Hepatic stellate cell (primary cell): ENCODE data around the gene ATP6V0A1.

Experiments used
- DNase-seq: peaks from one replicate; pipeline ENCODE4 v3.0.0; 2011; ENCODE audit warnings: low spot score

Gene ATP6V0A1

GRCh38 chr17:42562388-42563142 is 103.9 kb downstream of the ATP6V0A1 start:
- DNase-seq, result no peak

GRCh38 chr17:42563143-42563509 is 104.4 kb downstream of the ATP6V0A1 start:
- no peak for DNase-seq

GRCh38 chr17:42563543-42563942 is 104.9 kb downstream of the ATP6V0A1 start:
- DNase-seq, result no peak

GRCh38 chr17:42563950-42564349 is 105.3 kb downstream of the ATP6V0A1 start:
- DNase-seq, result no peak

DNA sequence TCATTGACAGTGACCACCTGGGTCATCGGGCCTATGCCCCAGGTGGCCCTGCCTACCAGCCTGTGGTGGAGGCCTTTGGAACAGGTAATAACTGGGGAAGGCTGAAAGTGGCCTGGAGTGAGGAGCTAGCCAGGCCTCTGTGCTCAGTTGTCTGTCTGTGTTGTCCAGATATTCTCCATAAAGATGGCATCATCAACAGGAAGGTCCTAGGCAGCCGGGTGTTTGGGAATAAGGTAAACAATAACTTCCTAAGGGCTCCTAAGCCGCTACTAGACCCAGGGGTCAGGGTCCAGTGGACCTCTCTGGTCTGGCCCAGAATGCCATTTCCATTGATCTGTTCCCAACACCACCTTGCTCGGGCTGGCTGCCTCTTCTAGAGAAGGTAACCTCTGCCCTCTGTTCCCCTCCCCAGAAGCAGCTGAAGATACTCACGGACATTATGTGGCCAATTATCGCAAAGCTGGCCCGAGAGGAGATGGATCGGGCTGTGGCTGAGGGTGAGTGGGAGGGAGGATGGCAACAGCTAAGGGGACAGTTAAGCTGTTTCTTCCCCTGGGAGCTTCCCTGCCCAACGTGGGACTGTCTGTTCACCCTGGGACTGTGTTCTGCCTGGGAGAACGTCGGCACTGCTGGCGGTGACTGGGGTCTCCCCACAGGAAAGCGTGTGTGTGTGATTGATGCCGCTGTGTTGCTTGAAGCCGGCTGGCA is 106.3 kb downstream of the ATP6V0A1 start:
- no peak for DNase-seq

- DNase-seq, result no peak
These were observed 107.0 kb downstream of the ATP6V0A1 start for GRCh38 chr17:42565523-42566214.

DNA sequence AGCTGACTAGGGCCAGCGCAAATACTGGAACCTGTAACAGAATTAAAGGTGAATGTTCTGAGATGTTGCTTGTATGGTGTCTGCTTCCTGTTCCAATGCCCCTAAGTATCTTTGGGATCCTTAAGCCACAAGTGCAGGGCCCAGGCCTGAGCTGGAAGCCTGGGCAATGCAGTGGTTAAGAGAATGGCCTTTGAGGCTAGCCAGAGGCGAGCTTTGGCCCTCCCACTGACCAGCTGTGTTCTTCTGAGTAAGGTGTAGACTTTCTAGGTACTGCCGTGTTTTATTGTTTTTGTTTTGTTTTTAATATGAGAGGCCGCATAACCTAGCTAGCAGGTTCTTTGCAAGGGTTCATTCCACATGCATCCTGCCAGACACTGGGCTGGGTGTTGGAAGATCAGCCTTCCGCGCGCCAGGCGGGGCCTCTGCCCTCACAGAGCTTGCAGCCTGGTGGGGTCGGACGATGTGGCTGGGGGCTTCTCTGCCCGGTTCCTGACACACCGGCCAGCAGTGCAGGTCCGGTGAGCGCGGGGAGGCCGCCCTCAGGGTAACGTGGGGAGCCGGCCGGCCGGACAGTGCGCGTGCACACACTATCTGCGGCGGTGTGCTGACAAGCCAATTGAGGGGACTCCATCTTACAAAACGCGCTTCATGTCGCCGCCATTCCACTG is 107.7 kb downstream of the ATP6V0A1 start:
- no peak for DNase-seq

DNA sequence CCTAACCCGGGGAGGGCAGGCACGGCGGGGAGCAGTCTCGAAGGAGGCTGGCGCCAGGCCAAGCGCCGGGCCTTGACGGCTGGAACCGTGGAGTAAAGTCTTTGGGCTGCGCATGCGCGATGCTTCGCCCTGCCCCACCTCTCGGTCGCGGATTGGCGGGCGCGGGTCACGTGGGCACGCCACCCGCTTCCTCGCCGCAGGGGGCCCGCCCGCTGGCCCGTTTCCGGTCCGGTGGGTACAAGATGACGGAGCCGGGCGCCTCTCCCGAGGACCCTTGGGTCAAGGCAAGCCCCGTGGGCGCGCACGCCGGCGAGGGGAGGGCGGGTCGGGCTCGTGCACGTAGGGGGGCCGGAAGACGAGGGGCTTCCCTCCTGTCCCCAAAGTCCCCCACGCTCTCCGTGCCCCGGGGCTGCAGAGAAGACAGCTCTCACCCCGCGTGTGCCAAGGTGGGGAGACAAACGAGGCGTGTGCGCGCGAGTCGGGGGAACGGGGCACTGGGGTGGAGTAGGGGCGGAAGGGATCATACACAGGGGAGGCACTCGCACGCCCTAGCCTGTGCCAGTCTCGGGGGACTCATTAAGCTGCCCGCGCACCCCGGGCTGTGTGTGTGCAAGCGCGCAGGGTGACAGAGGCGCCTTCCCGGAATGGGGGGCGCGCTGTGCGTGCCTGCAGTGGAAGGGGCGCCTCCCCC is 108.3 kb downstream of the ATP6V0A1 start, which contains the start of gene MLX:
Gene MLX (plus strand): TSS at position 218 of the 691 bp plus-strand sequence. CDS start 25 bp downstream, at position 243.
- DNase-seq, result peak; percentile 100

GRCh38 chr17:42568341-42569111 is 109.8 kb downstream of the ATP6V0A1 start:
- no peak for DNase-seq

DNA sequence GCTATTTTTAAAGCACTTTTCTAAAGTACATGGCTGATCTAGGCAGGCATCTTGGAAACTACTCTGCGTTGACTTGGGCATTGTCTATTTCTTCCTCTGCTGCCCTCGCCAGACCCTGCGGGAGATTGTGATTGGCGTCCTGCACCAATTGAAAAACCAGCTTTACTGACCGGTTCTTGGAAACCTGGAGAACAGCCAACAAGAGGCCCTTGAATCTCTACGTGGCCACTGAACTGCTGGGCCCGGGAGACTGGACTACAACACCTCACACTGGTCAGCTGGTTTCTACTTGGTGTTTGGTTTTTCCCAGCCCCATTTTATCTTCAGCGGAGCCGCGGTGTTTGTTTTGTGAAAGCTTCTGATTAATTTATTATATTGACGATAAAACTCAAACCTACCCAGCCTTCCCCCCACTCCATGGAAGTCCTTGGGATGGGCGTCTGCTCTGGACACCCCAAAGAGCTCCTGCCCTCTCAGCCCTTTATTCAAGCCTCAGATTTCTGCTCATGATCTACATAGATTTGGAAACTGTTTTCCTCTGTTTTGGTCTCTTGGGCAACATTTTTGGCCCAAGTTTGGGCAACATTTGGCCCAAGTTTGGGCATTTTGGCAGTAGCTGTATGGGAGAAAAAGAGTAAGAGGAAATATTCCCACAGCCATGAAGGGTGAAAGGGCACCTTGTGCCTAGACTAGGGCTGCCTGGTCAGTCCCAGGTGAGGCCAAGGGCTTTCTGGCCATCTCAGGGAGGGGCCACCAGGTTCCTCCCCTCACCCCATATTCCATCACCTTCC is 113.0 kb downstream of the ATP6V0A1 start:
- DNase-seq, result no peak
